Amniotic epithelial cell (primary cell): Measurements from ENCODE around the gene PTGER3.
"Not testable (repeated sequence)": the region's sequence is repeated elsewhere in the genome, so short reads cannot be mapped to it uniquely, and the experiment has no call there.

Source experiments
- DNase-seq: peaks from one replicate; pipeline ENCODE4 v3.0.0-alpha.2; 2010; ENCODE audit warnings: low read depth

The PTGER3 gene

GRCh38 chr1:71002709-71003475 lies 44.7 kb downstream of the PTGER3 start:
- DNase-seq = no peak

GRCh38 chr1:71001624-71002023 lies 46.0 kb downstream of the PTGER3 start:
- no peak for DNase-seq

- no peak for DNase-seq
Observed at GRCh38 chr1:70997793-70998192, 49.8 kb downstream of the PTGER3 start.

DNA sequence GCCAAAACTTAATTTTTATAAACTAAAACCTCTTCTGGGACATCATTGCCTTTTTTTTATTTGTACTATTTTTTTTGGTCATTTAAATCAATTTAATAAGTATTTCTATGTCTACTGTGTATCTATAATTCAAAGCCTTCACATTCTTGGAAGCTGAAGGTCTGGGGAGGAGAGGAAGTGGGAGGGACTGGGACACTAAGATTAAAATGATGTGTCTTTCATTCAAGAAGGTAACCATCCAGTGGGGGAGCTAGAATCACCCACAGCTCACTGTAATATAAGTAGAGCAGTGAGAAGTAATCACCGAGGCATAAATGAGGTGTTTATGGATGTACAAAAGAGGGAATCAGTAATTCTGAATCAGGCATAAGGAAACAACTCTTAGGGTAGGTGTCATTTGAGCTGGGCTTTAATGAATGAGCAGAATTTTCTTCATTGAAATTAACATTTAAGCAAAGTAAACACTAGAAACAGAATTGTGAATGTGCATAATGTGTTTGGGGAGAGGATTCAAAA lies 52.8 kb downstream of the PTGER3 start:
- no peak for DNase-seq

DNA sequence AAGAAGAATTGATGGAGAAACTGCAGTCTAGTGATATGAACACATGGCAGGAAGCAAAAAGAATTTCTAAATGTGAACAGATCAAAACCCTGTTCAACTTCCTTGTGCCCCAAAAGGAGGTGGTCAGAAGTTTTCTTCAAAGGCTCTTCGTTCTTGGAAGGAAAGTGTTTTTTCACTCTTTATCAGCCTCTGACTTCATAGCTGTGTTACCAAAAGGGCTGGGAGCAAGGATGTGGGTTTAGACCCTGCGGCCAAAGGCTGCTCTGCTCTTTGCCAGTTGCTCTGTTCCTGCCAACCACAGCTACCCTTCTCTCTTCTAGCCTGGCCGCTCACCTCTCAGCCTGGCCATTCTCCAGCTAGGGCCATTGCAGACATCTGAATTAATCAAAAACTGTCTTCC lies 53.8 kb downstream of the PTGER3 start:
- DNase-seq = no peak

DNA sequence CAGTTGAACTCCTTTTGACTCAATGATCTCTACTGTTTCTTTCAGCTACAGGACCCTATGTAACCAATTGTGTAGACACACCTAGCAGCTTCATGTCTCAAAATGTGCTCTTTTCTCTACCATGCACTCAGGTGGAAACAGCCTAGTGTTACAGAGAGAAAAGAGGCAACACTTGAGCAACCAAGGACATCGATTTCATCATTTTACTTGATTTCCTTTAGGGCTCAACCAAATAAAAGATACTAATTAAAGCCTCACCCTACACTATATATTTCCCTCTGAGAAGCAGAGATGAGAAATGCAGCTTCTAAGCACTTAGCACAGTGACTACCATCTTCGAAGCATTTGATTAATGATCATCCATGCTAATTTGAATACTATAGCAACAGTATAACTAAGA lies 55.1 kb downstream of the PTGER3 start:
- DNase-seq = no peak

GRCh38 chr1:70990469-70991253 lies 57.0 kb downstream of the PTGER3 start:
- no peak for DNase-seq

GRCh38 chr1:70987497-70987896 lies 60.1 kb downstream of the PTGER3 start:
- no peak for DNase-seq

DNA sequence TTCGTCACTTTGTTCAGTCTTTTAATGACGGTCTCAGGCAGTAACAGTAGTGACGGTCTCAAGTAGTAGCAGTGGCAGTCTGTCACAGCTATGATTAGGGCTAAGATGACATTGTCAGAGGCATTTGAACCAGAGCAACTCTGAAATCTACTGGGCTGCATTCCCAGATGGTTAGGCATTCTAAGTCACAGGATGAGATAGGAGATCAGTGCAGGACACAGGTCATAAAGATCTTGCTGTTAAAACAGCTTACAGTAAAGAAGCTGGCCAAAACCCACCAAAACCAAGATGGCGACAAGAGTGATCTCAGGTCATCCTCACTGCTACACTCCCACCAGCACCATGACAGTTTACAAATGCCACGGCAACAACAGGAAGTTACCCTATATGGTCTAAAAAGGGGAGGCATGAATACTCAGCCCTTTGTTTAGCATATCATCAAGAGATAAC lies 61.8 kb downstream of the PTGER3 start:
- DNase-seq = not testable (repeated sequence)

DNA sequence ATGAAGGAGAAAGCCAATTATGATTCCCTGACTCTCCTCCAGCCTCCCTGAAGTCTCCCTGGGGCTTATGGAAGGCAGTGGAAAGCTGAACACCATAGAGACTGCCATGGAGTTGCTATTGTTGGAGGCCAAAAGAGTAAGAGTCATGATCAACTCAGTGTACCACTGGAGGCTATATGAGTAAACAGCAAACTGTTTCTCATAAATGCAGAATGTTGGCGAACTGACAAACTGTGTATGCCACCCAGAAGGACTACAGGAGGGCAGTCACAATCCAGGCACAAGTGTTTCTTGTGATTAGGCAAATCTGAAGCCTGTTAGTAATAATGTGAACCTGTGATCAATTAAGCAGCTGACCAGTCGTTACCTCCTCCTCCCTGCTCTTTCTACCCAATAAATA lies 62.3 kb downstream of the PTGER3 start:
- not testable (repeated sequence) for DNase-seq

- DNase-seq = no peak
Observed at GRCh38 chr1:70980361-70980760, 67.3 kb downstream of the PTGER3 start.

DNA sequence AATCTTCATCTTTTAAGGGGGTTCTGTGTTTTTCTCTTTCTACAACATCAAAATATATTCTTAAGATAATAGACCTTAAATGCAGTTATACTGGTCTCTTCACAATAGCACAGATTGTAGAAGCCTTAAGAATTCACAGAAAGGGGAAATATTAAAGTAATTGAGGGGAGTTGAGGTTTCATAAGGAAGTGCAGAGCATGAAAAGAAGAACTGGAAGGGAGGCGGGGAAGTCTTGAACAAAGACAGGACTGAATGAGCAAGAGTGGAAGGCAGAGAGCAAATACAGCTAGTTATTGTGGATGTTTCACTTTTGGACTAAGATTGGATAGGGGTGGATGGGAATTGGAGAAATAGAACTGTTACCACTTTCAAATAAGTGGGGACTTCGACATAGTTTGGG lies 67.7 kb downstream of the PTGER3 start:
- DNase-seq = no peak

DNA sequence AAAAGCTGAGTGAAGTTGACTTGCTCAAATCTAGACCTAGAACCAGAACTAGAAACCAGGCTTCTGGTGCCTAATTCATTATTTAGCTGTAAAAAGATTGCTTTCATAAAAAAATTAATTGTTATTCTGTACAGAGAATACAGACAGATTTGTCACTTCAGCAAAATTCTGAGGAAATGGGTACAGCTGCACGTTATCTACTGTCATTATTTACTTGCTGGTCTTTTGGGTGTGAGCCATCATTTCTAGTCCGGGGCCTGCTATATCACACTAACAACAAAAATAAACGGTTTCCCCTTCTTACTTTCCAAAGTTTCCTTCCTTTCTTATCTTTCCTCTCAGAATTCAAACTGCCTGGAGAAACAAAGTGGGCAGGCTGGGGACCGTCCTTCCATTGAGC lies 68.3 kb downstream of the PTGER3 start:
- DNase-seq = no peak

DNA sequence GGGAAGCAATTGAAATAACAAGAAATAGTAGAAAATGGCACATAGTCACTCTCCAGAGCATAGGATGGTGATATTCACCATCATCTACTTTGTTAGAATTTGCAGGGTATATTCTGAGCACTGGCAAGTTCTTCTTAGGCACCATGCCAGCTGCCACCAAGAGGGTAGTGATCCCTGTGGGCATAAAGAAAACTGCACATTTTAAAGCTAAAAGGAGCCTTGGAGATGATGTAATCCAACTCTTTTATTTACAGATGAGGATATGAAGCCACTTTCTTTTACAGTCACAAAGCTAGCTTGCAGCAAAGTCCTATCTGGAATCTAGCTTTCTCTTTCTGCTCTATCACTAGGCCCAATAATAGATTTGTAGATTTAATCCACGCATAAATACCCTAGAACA lies 69.0 kb downstream of the PTGER3 start:
- DNase-seq = no peak

DNA sequence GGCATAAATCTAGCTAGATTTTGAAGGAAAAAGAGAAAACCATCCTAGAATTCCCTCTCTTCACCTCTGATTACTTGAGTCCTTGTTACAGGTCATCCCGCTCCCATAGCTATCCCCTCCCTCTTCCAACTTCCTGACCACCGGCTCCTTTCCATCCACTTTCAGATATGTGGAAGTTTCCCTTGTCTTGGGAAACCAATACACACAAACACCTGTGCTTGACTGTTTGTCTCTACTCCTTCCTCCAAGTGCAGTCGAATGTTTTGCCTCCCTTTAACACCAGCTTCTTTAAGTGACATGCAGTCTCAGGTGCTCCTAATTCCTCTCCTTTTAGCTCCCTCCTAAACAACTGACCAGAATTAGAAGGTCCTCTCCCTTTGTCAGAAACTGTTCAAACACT lies 70.0 kb downstream of the PTGER3 start:
- DNase-seq = no peak

DNA sequence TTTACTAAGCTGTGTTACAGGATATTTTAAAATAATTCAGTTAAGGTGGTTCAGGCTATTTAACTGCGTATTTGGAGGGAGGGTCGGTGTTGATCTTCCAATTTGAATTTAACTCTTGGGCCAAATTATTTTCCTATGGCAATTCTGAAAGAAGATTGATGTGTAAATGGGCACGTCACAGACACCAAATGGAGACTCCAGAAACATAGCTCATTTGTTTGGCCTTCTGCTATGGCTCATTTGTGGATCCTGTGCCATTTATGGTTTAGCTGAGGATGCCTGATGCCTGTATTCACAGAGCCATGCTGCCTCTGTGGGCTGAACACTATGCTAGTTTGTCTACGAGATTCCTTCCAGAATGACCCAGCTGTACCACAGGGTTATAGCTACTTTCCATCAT lies 70.6 kb downstream of the PTGER3 start:
- DNase-seq = no peak

- DNase-seq = no peak
Observed at GRCh38 chr1:70973754-70974153, 73.9 kb downstream of the PTGER3 start.

- no peak for DNase-seq
Observed at GRCh38 chr1:70970407-70970806, 77.2 kb downstream of the PTGER3 start.

DNA sequence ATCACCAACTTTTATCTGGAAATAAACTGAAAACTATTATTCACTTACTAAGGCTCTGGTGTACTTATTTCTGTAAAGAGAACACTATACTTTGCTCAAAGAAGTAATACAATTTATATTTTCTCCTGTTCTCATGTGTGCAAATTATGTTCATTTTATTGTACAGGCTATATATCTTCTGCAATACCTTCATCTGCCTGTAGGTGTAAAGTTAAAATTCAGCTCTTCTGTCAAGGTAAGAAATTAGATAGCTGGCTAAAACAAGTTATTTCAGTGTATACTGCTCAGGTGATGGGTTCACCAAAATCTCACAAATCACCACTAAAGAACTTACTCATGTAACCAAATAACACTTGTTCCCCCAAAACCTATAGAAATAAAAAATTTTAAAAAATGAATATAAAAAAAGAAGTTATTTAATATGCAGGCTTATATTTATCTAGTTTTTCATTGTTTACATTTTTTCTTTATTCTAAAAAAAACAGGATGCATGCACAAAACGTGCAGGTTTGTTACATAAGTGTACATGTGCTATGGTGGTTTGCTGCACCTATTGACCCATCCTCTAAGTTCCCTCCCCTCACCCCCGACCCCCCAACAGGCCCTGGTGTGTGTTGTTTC lies 81.5 kb downstream of the PTGER3 start:
- DNase-seq = peak; percentile 0

DNA sequence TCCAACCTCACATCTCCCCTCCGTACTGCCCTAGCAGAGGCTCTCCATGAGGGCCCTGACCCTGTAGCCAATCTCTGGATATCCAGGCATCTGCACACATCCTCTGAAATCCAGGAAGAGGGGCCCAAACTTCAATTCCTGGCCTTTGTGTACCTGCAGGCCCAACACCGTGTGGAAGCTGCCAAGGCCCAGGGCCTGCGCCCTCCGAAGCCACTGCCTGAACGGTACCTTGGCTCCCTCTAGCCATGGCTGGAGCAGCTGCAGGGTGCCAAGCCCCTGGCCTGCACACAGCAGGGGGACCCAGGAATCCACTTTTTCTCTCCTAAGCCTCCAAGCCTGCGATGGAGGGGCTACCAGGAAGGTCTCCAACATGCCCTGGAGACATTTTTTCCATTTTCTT lies 84.2 kb downstream of the PTGER3 start:
- DNase-seq = no peak

DNA sequence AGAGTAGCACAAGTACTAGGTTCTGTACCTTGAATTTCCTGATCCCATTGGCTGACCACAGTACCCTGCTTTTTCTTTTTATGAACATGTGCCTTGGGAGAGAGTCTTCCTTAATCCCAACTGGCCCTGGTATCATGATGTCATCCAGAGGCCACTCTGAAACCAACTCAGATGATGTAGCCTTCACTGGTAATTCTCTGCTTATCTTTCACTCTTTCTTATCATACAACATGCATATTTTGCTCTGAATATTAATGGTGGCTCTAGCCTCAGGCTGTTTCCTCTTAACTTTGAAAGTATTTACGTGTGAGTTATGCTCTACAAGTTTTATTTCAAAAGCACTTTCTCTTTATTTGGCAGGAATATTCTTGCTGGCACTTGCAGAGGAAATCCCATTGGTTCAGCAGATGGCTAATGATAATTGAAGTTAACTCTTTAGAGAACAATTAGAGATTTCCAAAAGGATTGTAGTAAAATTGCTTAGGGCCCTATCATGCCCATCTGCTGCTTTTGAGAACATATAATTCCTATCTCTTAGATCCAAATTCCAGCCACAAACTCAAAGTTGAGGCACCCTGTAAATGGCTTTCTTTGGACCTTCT lies 86.1 kb downstream of the PTGER3 start:
- DNase-seq = no peak

DNA sequence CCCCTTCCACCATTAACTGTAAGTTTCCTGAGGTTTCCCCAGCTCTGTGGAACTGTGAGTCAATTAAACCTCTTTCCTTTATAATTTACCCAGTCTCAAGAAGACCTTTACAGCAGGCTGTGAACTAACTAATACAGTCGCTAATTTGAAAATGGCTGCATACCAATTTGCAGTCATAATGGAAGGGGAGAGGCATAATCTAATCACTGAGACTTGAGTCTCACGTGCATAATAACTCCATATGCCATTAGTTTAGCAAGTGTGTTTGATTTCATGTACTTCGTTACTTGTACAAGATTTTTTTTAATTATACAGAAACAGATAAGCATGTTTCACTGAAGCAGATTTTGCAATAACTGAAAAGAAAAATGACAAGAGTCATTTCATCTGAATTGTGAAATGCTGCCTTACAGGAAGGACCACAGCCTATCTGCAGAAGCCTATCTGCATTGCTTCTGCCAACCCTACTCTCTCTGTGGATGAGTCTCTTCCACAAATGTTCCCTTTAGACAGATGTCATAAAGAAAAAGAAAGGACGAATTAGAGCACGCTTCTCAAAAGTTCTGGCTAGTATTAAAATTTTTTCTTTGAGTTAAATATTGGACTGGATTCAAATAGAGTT lies 99.1 kb downstream of the PTGER3 start:
- DNase-seq = no peak
